Esophagus squamous epithelium (tissue), 5 donors: ENCODE data around the gene MEIS2. TPM values are rescaled to one million over a fixed set of nuclear protein-coding genes. Genes with fewer than 3 reads are reported as not detected.

Source experiments
- DNase-seq: peaks from one replicate; lab custom pipeline; 2025; lab: John Stamatoyannopoulos, UW
- H3K27ac ChIP-seq, 4 donors: fragments of 200-600 bp; sonication (generic); one replicate each; pipeline ENCODE4 v1.5.1; 2016 to 2019; ENCODE audit warnings: mild to moderate bottlenecking in 1 of 4
- H3K27me3 ChIP-seq, 4 donors: fragments of 200-600 bp; sonication (generic); 1 replicate in 3 of 4; 2 replicates in 1 of 4; pipeline versions ENCODE4 v1.5.1 to v1.6.0; 2017 to 2021; ENCODE audit warnings: antibody characterized with exemption in 1 of 4
- H3K36me3 ChIP-seq, 3 donors: fragments of 200-600 bp; sonication (generic); one replicate each; pipeline ENCODE4 v1.5.1; 2016 to 2019
- H3K4me1 ChIP-seq, 3 donors: fragments of 200-600 bp; sonication (generic); one replicate each; pipeline ENCODE4 v1.5.1; 2017 to 2019
- H3K4me3 ChIP-seq, 4 donors: fragments of 200-600 bp; sonication (generic); 1 replicate in 3 of 4; 2 replicates in 1 of 4; pipeline ENCODE4 v1.5.1; 2016 to 2019; ENCODE audit warnings: mild to moderate bottlenecking in 2 of 4, moderate library complexity in 1 of 4
- H3K9me3 ChIP-seq, 3 donors: fragments of 200-600 bp; sonication (generic); one replicate each; pipeline ENCODE4 v1.5.1; 2016 to 2019
- CTCF ChIP-seq, 6 experiments: fragments of 450-650 bp in 4 of 6; fragments of 200-600 bp in 2 of 6; sonication (generic) in 2 of 6; IDR thresholded peaks; one replicate each; pipeline ENCODE4 v1.5.1; 2016 to 2019; ENCODE audit warnings: antibody characterized with exemption in 6 of 6, mild to moderate bottlenecking in 4 of 6, moderate library complexity in 4 of 6
- POLR2A ChIP-seq, 4 donors: fragments of 450-650 bp; IDR thresholded peaks; one replicate each; pipeline ENCODE4 v1.6.1; 2017; ENCODE audit warnings: antibody characterized with exemption in 4 of 4, mild to moderate bottlenecking in 4 of 4, moderate library complexity in 3 of 4
- WGBS, 2 donors: methylation state at CpG; one replicate each; pipeline ENCODE4 v1.1.5; 2018; 5-methylcytosine and 5-hydroxymethylcytosine counted together
- intact Hi-C: fragments of 100-400 bp; cut with DNase I; formaldehyde crosslinking; loops from one replicate; pipeline ENCODE4 v1.15.0; 2022
- total RNA-seq, 4 donors: library from RNA; depleted of rRNA; stranded (reverse); fragments of >200 nt; gene quantifications; one replicate each; pipeline ENCODE4 v1.1.0, GENCODE V29; 2016
- donor health status: DM: yes; HTN: yes; CAD: no.

MEIS2 gene
- total RNA-seq, 4 donors from 2014 or later: 6.6 to 26.3 (median 9.9) TPM

- intact Hi-C loops: no loop called here
Measured at GRCh38 chr15:36911322-36911944, 188.9 kb downstream of the MEIS2 start.

GRCh38 chr15:36908991-36909390 is 191.4 kb downstream of the MEIS2 start:
- H3K27me3 ChIP-seq: no peaks in the 10 kb centered on the region
- WGBS, 2 donors: 73 to 91% methylated on average over 4 of the region's 4 CpGs
- H3K4me3 ChIP-seq: no peak overlapping the region
- no peaks in the 10 kb centered on the region for H3K9me3 ChIP-seq
- no peak overlapping the region for H3K27ac ChIP-seq
- H3K4me1 ChIP-seq: peaks cover 0 to 36% (median 5%) of the 10 kb centered on the region in 3 donors
- TF ChIP-seq CTCF (IDR thresholded peaks at IDR 0.05): no peak
- TF ChIP-seq POLR2A (IDR thresholded peaks at IDR 0.05): no peak
- no peaks in the 10 kb centered on the region for H3K36me3 ChIP-seq
- DNase-seq: no peak
- intact Hi-C loops: no loop called here

More at GRCh38 chr15:36911322-36911944, 188.9 kb downstream of the MEIS2 start:
- 69 to 73% methylated on average over 5 of the region's 5 CpGs for WGBS, 2 donors
- peaks cover 0 to 26% (median 0%) of the 10 kb centered on the region in 3 donors for H3K4me1 ChIP-seq
- no peaks in the 10 kb centered on the region for H3K27me3 ChIP-seq
- DNase-seq: no peak
- no peak for TF ChIP-seq POLR2A (IDR thresholded peaks at IDR 0.05)
- no peak for TF ChIP-seq CTCF (IDR thresholded peaks at IDR 0.05)
- H3K9me3 ChIP-seq: no peaks in the 10 kb centered on the region
- H3K27ac ChIP-seq: no peak overlapping the region
- H3K36me3 ChIP-seq: no peaks in the 10 kb centered on the region
- H3K4me3 ChIP-seq: no peak overlapping the region

GRCh38 chr15:36907295-36907694 is 193.1 kb downstream of the MEIS2 start:
- no peaks in the 10 kb centered on the region for H3K27me3 ChIP-seq
- TF ChIP-seq POLR2A (IDR thresholded peaks at IDR 0.05) (no peak), CTCF (IDR thresholded peaks at IDR 0.05) (no peak)
- H3K27ac ChIP-seq: no peak overlapping the region
- H3K4me1 ChIP-seq: peaks cover 0 to 50% (median 13%) of the 10 kb centered on the region in 3 donors
- H3K36me3 ChIP-seq: no peaks in the 10 kb centered on the region
- H3K4me3 ChIP-seq: no peak overlapping the region
- intact Hi-C loops: no loop called here
- 80 to 83% methylated on average over 3 of the region's 3 CpGs for WGBS, 2 donors
- no peak for DNase-seq
- no peaks in the 10 kb centered on the region for H3K9me3 ChIP-seq

GRCh38 chr15:36905908-36906307 is 194.4 kb downstream of the MEIS2 start:
- Histone ChIP-seq H3K9me3 (no peaks in the 10 kb centered on the region), H3K27me3 (no peaks in the 10 kb centered on the region), H3K27ac (no peak overlapping the region), H3K4me1 (peaks cover 3 to 49% (median 17%) of the 10 kb centered on the region in 3 donors), H3K36me3 (no peaks in the 10 kb centered on the region), H3K4me3 (no peak overlapping the region)
- intact Hi-C loops: no loop called here
- 24 to 34% methylated on average over 5 of the region's 5 CpGs for WGBS, 2 donors
- DNase-seq: no peak
- TF ChIP-seq POLR2A (IDR thresholded peaks at IDR 0.05): no peak
- no peak for TF ChIP-seq CTCF (IDR thresholded peaks at IDR 0.05)

GRCh38 chr15:36904715-36905114 is 195.6 kb downstream of the MEIS2 start:
- 27 to 37% methylated on average over 3 of the region's 3 CpGs for WGBS, 2 donors
- Histone ChIP-seq H3K4me3 (no peak overlapping the region), H3K27me3 (no peaks in the 10 kb centered on the region), H3K9me3 (no peaks in the 10 kb centered on the region), H3K36me3 (no peaks in the 10 kb centered on the region), H3K27ac (peak overlapping the region in 2 of 4 donors; percentile 3 to 13), H3K4me1 (peaks cover 4 to 61% (median 22%) of the 10 kb centered on the region in 3 donors)
- TF ChIP-seq CTCF (IDR thresholded peaks at IDR 0.05): no peak
- TF ChIP-seq POLR2A (IDR thresholded peaks at IDR 0.05): no peak
- intact Hi-C loops: no loop called here
- DNase-seq: no peak
